DND-41 (cell line): ENCODE results near the gene PSAP.

Experiments used
- ATAC-seq: fragments of 200-7000 bp; cut with Tn5 transposase; 3 replicates; pipeline ENCODE4 v1.9.1; 2021; ENCODE audit warnings: low read depth; ENCODE audit not compliant: insufficient read depth
- DNase-seq: peaks from one replicate; pipeline ENCODE4 v3.0.0-alpha.2; 2020
- H2AFZ ChIP-seq: 2 replicates; pipeline ENCODE4 v1.6.0; 2012; ENCODE audit warnings: low read depth, low read length
- H3K27ac ChIP-seq: 2 replicates; pipeline ENCODE4 v1.5.1; 2012; ENCODE audit warnings: low read length, inconsistent platforms
- H3K27me3 ChIP-seq: fragments of 200-600 bp; sonication (generic); 2 replicates; pipeline ENCODE4 v1.6.0; 2012; ENCODE audit warnings: low read length, mild to moderate bottlenecking, inconsistent platforms; ENCODE audit not compliant: insufficient read depth, poor library complexity
- H3K36me3 ChIP-seq: 2 replicates; pipeline ENCODE4 v1.5.1; 2012; ENCODE audit warnings: low read length, inconsistent platforms; ENCODE audit not compliant: insufficient read depth
- H3K4me1 ChIP-seq: 2 replicates; pipeline ENCODE4 v1.5.1; 2012; ENCODE audit warnings: mild to moderate bottlenecking, low read length; ENCODE audit not compliant: insufficient read depth
- H3K4me2 ChIP-seq: 2 replicates; pipeline ENCODE4 v1.6.0; 2012; ENCODE audit warnings: mild to moderate bottlenecking, moderate library complexity, low read length, inconsistent platforms; ENCODE audit not compliant: insufficient read depth
- H3K4me3 ChIP-seq, 2 experiments: fragments of 200-600 bp in 1 of 2; shearing (Covaris generic) in 1 of 2; 2 replicates each; pipeline ENCODE4 v1.5.1; 2012 to 2016; ENCODE audit warnings: inconsistent platforms in 2 of 2, low read length in 2 of 2, mild to moderate bottlenecking in 2 of 2, low read depth in 1 of 2, moderate library complexity in 1 of 2
- H3K79me2 ChIP-seq: 2 replicates; pipeline ENCODE4 v1.6.0; 2012; ENCODE audit warnings: low read length, inconsistent platforms; ENCODE audit not compliant: insufficient read depth
- H3K9ac ChIP-seq: 2 replicates; pipeline ENCODE4 v1.6.0; 2012; ENCODE audit warnings: low read depth, mild to moderate bottlenecking, inconsistent platforms, low read length, moderate library complexity
- H3K9me3 ChIP-seq: 2 replicates; pipeline ENCODE4 v1.5.1; 2012; ENCODE audit warnings: low read length, moderate library complexity, mild to moderate bottlenecking, inconsistent platforms; ENCODE audit not compliant: insufficient read depth, severe bottlenecking
- H4K20me1 ChIP-seq: 2 replicates; pipeline ENCODE4 v1.6.0; 2012; ENCODE audit warnings: low read length; ENCODE audit not compliant: insufficient read depth
- CTCF ChIP-seq: IDR thresholded peaks from 2 replicates; pipeline ENCODE4 v1.5.1; 2012; ENCODE audit warnings: borderline replicate concordance, low read length, moderate library complexity, mild to moderate bottlenecking; ENCODE audit not compliant: poor library complexity, severe bottlenecking; ENCODE audit errors: extremely low read depth
- EZH2 ChIP-seq: IDR thresholded peaks from 3 replicates; pipeline ENCODE4 v1.6.1; 2012; ENCODE audit warnings: borderline replicate concordance, low read depth, mild to moderate bottlenecking, moderate library complexity, low read length, inconsistent platforms; ENCODE audit not compliant: severe bottlenecking

The PSAP gene

GRCh38 chr10:71790749-71791440 lies 60.2 kb downstream of the PSAP start:
- ATAC-seq: peak; percentile 77
- Histone ChIP-seq H3K9ac (no peak overlapping the region), H3K79me2 (no peaks in the 10 kb centered on the region), H4K20me1 (peaks cover 3% of the 10 kb centered on the region), H3K4me1 (no peaks in the 10 kb centered on the region), H3K9me3 (no peaks in the 10 kb centered on the region), H3K4me2 (no peak overlapping the region), H3K36me3 (no peaks in the 10 kb centered on the region), H3K27ac (no peak overlapping the region), H3K27me3 (no peaks in the 10 kb centered on the region), H3K4me3 (no peak overlapping the region), H2AFZ (no peak overlapping the region)
- no peak for DNase-seq
- TF ChIP-seq EZH2 (no peak), CTCF (no peak)

DNA sequence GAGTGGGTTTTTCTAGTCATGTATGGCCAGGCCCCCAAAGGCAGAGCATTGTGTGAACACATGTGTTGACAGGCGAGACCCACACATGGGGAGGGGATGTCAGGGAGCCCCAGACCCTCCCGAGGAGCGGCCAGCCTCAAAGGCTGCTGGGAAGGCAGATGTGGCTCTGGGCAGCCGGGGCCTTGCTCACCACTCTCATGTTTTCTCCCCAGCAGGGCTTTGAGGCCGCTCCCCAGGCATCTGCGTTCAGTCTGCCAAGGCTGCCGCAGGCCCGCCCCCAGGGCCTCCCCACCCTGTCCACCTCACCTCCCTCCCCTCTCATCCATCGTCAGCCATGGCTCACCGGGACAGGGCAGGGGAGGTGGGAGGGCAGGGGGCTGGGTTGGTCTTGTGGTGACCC lies 61.2 kb downstream of the PSAP start:
- ATAC-seq (no peak), DNase-seq (no peak)
- Histone ChIP-seq H4K20me1 (peaks cover 3% of the 10 kb centered on the region), H3K9me3 (no peaks in the 10 kb centered on the region), H3K4me2 (no peak overlapping the region), H3K4me3 (no peak overlapping the region), H3K4me1 (no peaks in the 10 kb centered on the region), H3K9ac (no peak overlapping the region), H3K27ac (no peak overlapping the region), H3K36me3 (no peaks in the 10 kb centered on the region), H2AFZ (no peak overlapping the region), H3K79me2 (no peaks in the 10 kb centered on the region), H3K27me3 (no peaks in the 10 kb centered on the region)
- TF ChIP-seq EZH2 (no peak), CTCF (no peak)

DNA sequence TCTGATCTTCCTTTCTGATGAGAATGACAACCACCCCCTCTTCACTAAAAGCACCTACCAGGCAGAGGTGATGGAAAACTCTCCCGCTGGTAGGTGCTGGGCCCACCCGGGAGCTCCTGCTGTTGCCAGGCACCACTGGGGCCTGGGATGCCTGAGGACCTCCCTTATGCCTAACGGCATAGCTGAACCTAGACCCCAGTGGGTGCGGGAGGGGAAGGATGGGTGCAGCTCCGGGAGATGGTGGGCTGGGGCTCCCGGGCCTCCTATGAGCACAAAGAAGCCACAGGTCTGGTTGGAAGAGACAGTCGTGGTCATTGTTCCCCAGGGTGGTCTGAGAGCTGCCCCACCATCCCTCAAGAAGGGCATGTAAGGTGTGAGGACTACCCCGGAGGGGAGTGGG lies 62.1 kb downstream of the PSAP start:
- DNase-seq (no peak), ATAC-seq (no peak)
- no peaks in the 10 kb centered on the region for H3K4me1 ChIP-seq
- no peak overlapping the region for H3K9ac ChIP-seq
- H4K20me1 ChIP-seq: peaks cover 3% of the 10 kb centered on the region
- no peak for TF ChIP-seq CTCF
- TF ChIP-seq EZH2: no peak
- no peaks in the 10 kb centered on the region for H3K9me3 ChIP-seq
- H3K4me2 ChIP-seq: no peak overlapping the region
- no peak overlapping the region for H2AFZ ChIP-seq
- H3K27me3 ChIP-seq: no peaks in the 10 kb centered on the region
- no peak overlapping the region for H3K4me3 ChIP-seq
- no peaks in the 10 kb centered on the region for H3K36me3 ChIP-seq
- no peaks in the 10 kb centered on the region for H3K79me2 ChIP-seq
- H3K27ac ChIP-seq: no peak overlapping the region
